ENCODE data around the gene RNASEH2A. TPM values are rescaled to one million over a fixed set of nuclear protein-coding genes. Genes with fewer than 3 reads are reported as not detected.
A peak's percentile ranks its signal among the peaks of the same experiment; 100 is the strongest.
"Not testable (repeated sequence)": the region's sequence is repeated elsewhere in the genome, so short reads cannot be mapped to it uniquely, and the experiment has no call there.

The RNASEH2A gene
- total RNA-seq, 6 donors from 2014 or later, result 4.2 to 7.6 (median 5.6) TPM

DNA sequence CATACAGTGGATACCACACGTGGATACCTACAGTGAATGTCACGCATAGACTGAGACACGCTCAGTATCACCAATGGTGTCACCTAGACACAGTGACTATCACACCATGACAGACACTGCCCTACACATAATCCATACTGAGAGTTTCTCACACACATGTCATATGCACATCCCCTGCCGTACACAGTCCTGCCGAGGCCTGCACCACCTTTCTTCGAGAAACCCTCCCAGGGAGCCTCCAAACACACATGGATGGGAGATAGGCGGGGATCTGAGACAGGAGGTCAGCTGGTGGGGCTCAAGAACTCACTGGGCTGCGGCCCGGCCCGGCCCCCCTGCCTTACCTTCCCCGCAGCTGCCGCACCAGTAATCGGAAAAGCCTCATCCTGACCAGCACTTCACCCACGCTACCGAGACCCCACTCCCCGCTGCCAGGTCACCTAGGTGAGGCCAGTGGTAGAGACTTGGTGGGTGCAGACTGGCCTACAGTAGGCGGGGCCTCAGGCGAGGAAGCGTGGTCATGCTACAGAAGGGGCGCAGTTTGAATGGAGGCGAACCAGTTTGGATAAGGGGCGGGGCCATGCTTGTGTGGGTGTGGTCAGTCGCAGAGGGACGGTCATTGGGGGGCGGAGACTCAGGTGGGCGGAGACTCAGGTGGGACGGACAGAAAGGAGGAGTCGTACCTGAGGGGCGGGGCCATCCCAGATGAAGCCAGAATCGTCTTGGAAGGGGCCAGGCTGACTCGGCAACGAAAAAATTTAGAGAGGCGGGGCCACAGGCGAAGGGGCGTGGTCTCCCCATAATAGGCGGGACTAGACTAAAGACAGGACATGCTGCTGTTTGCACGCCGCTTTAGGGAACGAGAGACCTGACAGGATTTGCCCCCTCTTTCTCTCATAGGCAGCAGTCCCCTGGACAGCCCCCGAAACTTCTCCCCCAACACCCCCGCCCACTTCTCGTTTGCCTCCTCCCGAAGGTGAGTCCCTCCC lies 34.0 kb downstream of the RNASEH2A start:
- DNase-seq (peak in 1 of 2 donors; percentile 77), ATAC-seq (ENCODE audit: low FRiP score in 2 of 2) (peak; percentile 58 to 77)
- WGBS, 2 donors, result 23 to 26% methylated on average over 17 to 43 of the region's 43 CpGs
- peak overlapping the region in 3 of 4 donors; percentile 10 to 37 (median 19) for H3K4me3 ChIP-seq
- H3K27me3 ChIP-seq, result peaks cover 0 to 62% (median 34%) of the 10 kb centered on the region in 4 donors
- H3K4me1 ChIP-seq, result peaks cover 16 to 31% (median 17%) of the 10 kb centered on the region in 4 donors
- no peak overlapping the region for H3K27ac ChIP-seq
- TF ChIP-seq EP300 (IDR thresholded peaks at IDR 0.05), result no peak
- no peak for TF ChIP-seq POLR2AphosphoS5 (IDR thresholded peaks at IDR 0.05)
- TF ChIP-seq POLR2A (IDR thresholded peaks at IDR 0.05), result no peak
- TF ChIP-seq, protein P1, sequence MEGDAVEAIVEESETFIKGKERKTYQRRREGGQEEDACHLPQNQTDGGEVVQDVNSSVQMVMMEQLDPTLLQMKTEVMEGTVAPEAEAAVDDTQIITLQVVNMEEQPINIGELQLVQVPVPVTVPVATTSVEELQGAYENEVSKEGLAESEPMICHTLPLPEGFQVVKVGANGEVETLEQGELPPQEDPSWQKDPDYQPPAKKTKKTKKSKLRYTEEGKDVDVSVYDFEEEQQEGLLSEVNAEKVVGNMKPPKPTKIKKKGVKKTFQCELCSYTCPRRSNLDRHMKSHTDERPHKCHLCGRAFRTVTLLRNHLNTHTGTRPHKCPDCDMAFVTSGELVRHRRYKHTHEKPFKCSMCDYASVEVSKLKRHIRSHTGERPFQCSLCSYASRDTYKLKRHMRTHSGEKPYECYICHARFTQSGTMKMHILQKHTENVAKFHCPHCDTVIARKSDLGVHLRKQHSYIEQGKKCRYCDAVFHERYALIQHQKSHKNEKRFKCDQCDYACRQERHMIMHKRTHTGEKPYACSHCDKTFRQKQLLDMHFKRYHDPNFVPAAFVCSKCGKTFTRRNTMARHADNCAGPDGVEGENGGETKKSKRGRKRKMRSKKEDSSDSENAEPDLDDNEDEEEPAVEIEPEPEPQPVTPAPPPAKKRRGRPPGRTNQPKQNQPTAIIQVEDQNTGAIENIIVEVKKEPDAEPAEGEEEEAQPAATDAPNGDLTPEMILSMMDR (IDR thresholded peaks at IDR 0.05), result no peak
- no peaks in the 10 kb centered on the region for H3K36me3 ChIP-seq
- H3K9me3 ChIP-seq, result no peaks in the 10 kb centered on the region

DNA sequence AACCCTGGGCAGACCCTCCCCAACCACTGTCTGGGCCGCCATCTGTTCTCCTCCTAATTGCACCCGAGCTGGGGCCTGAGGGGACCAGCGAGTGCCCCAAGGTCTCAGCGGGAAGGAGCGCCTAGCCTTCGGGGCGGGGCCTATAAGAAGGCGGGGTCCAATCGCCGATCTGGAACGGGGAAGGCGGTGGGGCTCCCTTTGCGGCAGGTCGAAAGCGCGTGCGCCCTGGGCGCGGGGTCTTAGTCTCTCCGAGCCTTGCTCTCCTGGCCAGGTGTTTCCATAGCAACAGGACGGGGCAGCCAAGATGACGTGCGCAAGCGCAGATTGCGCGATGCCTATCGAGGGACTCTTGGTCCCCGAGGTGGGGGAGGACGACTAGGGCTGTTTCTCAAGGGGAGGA lies 34.7 kb downstream of the RNASEH2A start:
- peaks cover 15 to 27% (median 16%) of the 10 kb centered on the region in 4 donors for H3K4me1 ChIP-seq
- H3K9me3 ChIP-seq, result no peaks in the 10 kb centered on the region
- WGBS, 2 donors, result 0 to 13% methylated on average over 7 to 23 of the region's 29 CpGs
- peak; percentile 24 to 80 for DNase-seq
- no peaks in the 10 kb centered on the region for H3K36me3 ChIP-seq
- no peak overlapping the region for H3K27ac ChIP-seq
- peaks cover 0 to 55% (median 29%) of the 10 kb centered on the region in 4 donors for H3K27me3 ChIP-seq
- peak in 1 of 2 donors; percentile 9 for ATAC-seq (ENCODE audit: low FRiP score in 2 of 2)
- no peak for TF ChIP-seq POLR2A (IDR thresholded peaks at IDR 0.05)
- TF ChIP-seq POLR2AphosphoS5 (IDR thresholded peaks at IDR 0.05), result no peak
- TF ChIP-seq EP300 (IDR thresholded peaks at IDR 0.05), result no peak
- TF ChIP-seq, protein P1 (IDR thresholded peaks at IDR 0.05), result no peak
- H3K4me3 ChIP-seq, result peak overlapping the region in 3 of 4 donors; percentile 10 to 37 (median 19)

- no peak overlapping the region for H3K4me3 ChIP-seq
- peaks cover 19 to 30% (median 20%) of the 10 kb centered on the region in 4 donors for H3K4me1 ChIP-seq
- TF ChIP-seq POLR2A (IDR thresholded peaks at IDR 0.05), result no peak
- 93 to 95% methylated on average over 18 of the region's 18 CpGs for WGBS, 2 donors
- no peak for DNase-seq
- no peak for ATAC-seq (ENCODE audit: low FRiP score in 2 of 2)
- H3K9me3 ChIP-seq, result no peaks in the 10 kb centered on the region
- peaks cover 0 to 50% (median 26%) of the 10 kb centered on the region in 4 donors for H3K27me3 ChIP-seq
- H3K36me3 ChIP-seq, result no peaks in the 10 kb centered on the region
- no peak overlapping the region for H3K27ac ChIP-seq
Observed at GRCh38 chr19:12842511-12842910, 36.1 kb downstream of the RNASEH2A start.

GRCh38 chr19:12843328-12843727 lies 36.9 kb downstream of the RNASEH2A start:
- no peak for ATAC-seq (ENCODE audit: low FRiP score in 2 of 2)
- DNase-seq, result no peak
- no peak overlapping the region for H3K4me3 ChIP-seq
- H3K27ac ChIP-seq, result no peak overlapping the region
- no peaks in the 10 kb centered on the region for H3K9me3 ChIP-seq
- WGBS, 2 donors, result 89% methylated on average over 10 to 11 of the region's 11 CpGs
- peaks cover 20 to 30% (median 24%) of the 10 kb centered on the region in 4 donors for H3K4me1 ChIP-seq
- TF ChIP-seq POLR2A (IDR thresholded peaks at IDR 0.05) (no peak), EP300 (IDR thresholded peaks at IDR 0.05) (no peak), POLR2AphosphoS5 (IDR thresholded peaks at IDR 0.05) (no peak)
- TF ChIP-seq, protein P1 (IDR thresholded peaks at IDR 0.05), result no peak
- H3K27me3 ChIP-seq, result peaks cover 0 to 46% (median 22%) of the 10 kb centered on the region in 4 donors
- no peaks in the 10 kb centered on the region for H3K36me3 ChIP-seq

- 82 to 89% methylated on average over 3 of the region's 3 CpGs for WGBS, 2 donors
- Histone ChIP-seq H3K4me1 (peaks cover 12 to 22% (median 18%) of the 10 kb centered on the region in 4 donors), H3K27me3 (peaks cover 0 to 38% (median 18%) of the 10 kb centered on the region in 4 donors), H3K36me3 (no peaks in the 10 kb centered on the region), H3K27ac (no peak overlapping the region), H3K4me3 (no peak overlapping the region), H3K9me3 (no peaks in the 10 kb centered on the region)
- TF ChIP-seq EP300 (IDR thresholded peaks at IDR 0.05), result no peak
- TF ChIP-seq POLR2AphosphoS5 (IDR thresholded peaks at IDR 0.05), result no peak
- TF ChIP-seq POLR2A (IDR thresholded peaks at IDR 0.05), result no peak
- TF ChIP-seq, protein P1 (IDR thresholded peaks at IDR 0.05), result no peak
- DNase-seq (no peak), ATAC-seq (ENCODE audit: low FRiP score in 2 of 2) (no peak)
Observed at GRCh38 chr19:12843999-12844732, 37.8 kb downstream of the RNASEH2A start.

DNA sequence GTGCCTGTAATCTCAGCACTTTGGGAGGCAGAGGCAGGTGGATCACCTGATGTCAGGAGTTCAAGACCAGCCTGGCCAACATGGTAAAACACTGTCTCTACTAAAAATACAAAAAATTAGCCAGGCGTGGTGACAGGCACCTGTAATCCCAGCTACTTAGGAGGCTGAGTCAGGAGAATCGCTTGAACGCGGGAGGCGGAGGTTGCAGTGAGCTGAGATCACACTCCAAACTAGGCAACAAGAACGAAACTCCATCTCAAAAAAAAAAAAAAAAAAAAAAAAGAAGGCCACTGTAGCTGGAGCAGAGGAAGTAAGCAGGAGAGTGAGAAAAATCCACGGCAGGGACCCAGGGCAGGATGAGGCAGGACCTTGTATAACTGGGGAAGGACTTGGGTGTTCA lies 40.2 kb downstream of the RNASEH2A start:
- WGBS, 2 donors, result 75 to 83% methylated on average over 7 of the region's 7 CpGs
- DNase-seq; ATAC-seq (ENCODE audit: low FRiP score in 2 of 2); H3K4me3 ChIP-seq; H3K4me1 ChIP-seq; H3K9me3 ChIP-seq; H3K36me3 ChIP-seq; H3K27ac ChIP-seq: not testable (repeated sequence)
- H3K27me3 ChIP-seq, result peaks cover 0 to 16% (median 3%) of the 10 kb centered on the region in 4 donors

All from upper lobe of left lung (tissue), 6 donors.